NCI-H2227 (cell line): ENCODE results near the gene MEIS2.
A peak's percentile ranks its signal among the peaks of the same experiment; 100 is the strongest.

ENCODE experiments used
- DNase-seq: peaks from one replicate; lab custom pipeline; 2025; ENCODE audit not compliant: unreplicated experiment; lab: John Stamatoyannopoulos, UW

Gene MEIS2

GRCh38 chr15:36903922-36904556 is 196.3 kb downstream of the MEIS2 start:
- no peak for DNase-seq

DNA sequence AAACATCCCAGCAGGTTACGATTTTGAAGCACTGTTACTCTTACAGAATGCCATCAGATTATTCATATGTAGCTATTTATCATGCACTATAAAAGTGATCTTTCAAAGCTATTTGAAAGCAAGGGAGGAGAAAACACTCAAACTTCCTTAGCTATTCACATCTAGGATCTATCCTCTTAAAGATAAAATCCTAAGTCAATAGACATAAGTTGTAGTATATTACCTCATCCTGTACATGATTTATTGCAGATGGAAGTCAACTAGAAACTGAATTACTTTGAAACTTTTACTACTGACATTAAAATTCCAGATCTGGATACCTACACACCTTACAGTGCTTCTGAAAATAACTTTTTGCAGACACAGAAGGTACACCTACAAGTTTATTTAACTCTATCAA is 197.2 kb downstream of the MEIS2 start:
- DNase-seq: no peak

GRCh38 chr15:36901012-36901411 is 199.3 kb downstream of the MEIS2 start:
- no peak for DNase-seq

DNA sequence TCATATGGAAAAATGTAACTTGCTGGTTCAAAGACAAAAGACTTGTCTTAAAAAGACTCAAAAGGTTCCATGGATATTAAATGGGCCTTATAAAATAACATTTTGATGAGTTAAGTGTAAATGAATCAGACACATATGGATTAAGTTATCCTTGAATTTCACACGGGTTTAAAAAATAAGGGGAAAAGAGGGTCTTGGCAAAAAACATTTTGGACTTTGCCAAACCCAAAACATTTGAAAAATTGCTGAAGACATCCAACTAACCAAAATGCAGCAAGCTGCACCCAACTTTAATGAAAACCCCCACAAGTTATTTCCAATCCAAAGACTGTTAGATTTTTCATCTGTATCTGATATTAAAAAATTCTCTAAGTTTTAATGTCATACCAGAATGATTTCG is 200.7 kb downstream of the MEIS2 start:
- no peak for DNase-seq

DNA sequence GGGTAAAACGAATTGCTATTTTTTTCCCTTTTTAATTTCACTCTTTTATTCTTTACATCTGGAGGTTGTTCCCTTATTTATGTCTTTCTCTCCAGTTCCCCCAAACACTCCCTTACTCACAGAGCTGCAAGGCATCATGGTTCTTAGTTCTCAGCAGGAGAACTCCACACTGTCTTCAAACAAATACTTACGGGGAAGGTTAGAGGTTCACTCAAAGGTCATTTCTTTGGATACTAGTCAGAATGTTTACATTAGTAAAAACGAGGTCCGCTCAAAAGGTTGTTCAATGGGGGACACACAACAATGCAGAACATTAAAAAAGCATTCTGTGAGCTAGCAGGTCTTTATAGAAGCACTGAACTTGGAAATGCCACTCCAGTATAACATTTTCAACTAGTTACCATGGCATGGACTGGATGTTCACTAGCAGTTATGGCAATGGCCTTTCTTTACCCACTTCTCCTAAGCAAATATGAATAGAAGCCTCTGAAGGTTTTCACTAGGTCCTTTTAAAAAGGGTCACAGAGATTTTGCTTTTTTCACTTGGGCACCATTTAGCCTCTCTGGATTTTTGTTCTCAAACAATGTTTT is 201.7 kb downstream of the MEIS2 start:
- no peak for DNase-seq

GRCh38 chr15:36897834-36898233 is 202.5 kb downstream of the MEIS2 start:
- DNase-seq: no peak

GRCh38 chr15:36896949-36897348 is 203.4 kb downstream of the MEIS2 start:
- no peak for DNase-seq

GRCh38 chr15:36894075-36894474 is 206.3 kb downstream of the MEIS2 start:
- no peak for DNase-seq

- DNase-seq: no peak
These were observed 207.1 kb downstream of the MEIS2 start for GRCh38 chr15:36893276-36893675.

DNA sequence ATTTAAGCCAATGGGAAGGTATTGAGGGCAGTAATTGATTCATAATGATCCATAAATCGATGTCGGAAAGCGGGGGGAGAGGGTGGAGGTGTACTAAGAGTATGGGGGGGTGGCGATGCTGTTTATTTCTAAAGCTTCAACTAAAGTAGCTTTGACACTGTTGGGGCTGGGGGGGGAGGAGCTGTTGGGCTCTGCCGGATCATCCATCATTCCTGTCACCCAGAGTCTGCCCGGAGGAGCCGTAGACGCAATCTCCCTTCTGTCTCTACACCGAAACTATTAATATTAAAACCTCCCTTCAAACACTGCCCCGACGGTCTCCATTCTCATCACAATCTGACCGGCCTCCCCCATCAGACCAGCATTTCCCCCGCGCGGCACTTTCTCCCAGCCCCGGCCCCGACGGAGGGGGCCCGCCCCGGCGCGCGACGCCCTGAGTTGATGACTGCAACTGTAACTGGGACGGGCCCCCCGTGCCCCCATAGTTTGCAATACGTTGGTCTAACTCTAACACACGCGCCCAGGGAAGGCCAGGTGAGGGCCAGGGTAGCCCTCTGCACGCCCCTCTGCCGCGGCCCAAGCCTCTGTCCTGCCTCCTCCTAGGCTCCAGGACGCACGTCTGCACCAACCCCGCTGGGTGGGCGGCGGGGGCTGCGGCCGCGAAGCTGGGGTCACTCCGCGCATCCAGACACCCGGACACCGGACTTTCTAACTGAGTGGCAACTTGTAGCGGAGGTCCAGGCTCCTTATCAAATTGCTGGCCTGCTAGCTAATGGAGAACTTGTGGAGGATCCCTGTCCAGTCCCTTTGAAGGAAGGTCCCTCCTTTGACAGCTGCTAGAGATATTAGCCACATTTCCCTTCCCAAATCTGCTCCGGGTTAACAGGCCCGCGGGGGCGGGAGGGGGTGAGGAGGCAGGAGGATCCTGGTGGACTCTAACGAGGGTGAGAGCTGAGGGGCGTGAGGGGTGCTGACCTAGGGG is 212.0 kb downstream of the MEIS2 start:
- DNase-seq: peak; percentile 31

GRCh38 chr15:36887214-36887961 is 213.0 kb downstream of the MEIS2 start:
- DNase-seq: peak; percentile 31

- no peak for DNase-seq
These were observed 213.6 kb downstream of the MEIS2 start for GRCh38 chr15:36886701-36887100.

DNA sequence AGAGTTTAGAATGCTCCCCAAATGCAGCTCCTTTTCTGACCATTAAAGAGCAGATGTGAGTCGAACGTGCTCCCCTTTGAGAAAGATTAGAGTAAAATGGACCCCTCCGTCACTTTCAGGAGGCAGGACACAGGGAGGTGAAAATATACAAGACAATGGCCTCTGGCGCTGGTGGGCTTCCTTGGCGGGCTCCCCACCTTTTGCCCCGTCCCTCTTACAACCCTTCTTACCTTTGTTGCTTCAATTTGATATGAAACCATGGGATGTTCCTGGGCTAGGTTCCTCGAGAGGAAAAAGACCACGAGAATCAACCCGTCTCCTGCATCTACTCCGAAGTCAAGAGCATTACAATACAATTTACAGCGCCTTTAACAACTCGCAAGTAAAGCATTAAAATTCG is 214.2 kb downstream of the MEIS2 start:
- no peak for DNase-seq

DNA sequence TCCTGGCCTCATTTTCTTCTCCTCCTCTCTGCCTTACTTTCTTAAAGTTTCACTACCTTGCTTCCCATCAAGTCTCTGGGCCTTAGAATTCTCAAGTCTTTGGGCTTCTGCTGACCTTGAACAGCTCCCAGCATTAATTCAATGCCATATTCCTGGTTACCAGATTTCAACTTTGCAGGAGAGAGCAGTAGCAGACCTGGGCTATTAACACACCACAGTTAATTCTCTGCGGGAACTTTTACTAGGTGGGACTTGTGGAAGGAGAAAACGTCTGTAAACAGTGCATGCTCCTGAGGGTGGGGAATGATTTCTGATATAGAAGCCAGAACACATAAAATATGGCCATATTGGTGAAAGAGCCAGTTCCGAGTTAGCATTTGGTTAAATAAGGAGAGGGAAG is 214.6 kb downstream of the MEIS2 start:
- no peak for DNase-seq

DNA sequence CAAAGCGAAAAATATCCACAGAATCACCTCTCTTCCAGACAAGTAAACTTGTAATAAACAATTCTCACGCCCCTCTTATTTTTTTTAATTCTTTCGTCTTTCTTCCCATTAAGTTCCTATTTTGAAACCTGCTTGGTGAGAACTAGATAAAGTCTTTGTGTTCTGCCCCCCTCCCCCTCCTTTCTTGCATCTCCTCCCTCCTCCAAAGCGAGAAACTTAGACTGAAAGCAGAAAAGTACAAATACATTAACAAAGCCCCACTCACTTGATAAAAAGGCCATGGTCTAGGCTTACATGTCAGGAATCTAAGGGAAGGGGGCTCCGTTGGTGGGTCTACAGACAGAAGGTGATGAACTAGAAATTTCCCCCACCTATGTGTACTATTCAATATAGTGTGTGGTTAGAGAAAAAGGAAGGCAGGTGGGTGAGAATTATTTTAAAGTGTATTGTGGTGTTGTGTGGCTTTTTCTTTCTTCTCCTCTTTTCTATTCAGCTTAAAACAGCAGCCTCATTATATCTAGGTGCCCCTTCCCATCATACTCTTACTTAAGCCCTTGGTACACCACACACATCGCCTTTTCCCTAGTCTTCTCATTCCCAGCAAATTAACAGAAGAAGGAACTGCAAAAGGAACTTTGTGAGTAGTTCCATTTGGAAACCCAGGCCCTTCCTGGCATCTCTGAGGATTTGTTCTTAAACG is 215.3 kb downstream of the MEIS2 start:
- DNase-seq: no peak

- no peak for DNase-seq
These were observed 215.9 kb downstream of the MEIS2 start for GRCh38 chr15:36884518-36884875.

- DNase-seq: peak; percentile 62
These were observed 216.4 kb downstream of the MEIS2 start for GRCh38 chr15:36883713-36884517.

DNA sequence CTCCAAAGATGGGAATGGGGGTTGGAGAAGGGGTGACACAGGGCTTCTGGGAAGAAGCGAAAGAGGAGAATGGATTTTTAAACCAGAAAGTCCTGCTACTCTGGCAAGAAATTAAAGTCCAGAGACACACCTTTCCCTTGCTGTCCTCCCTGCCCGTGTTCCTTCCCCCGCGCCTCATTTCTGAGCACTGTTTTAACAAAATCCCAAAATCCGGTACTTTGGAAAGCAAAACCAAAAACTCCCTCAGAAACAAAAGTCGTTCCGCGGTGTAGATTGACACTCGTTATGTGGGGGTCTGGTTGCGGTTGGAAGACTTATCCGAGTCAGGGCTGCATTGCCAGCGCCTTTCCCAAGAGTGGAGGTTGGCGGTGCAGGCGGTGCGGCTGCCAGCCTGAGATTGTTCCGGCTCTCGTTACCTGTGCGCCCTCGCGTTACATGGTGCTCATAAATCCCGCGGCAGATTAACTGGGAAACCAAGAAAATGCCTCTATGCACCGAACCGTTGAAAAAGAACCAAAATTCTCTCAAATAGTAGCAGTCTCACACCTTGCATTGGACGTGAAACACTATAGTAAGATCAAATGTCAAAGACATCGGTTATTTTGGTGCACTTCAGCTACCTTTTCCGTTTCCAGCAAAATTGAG is 217.7 kb downstream of the MEIS2 start:
- no peak for DNase-seq

- no peak for DNase-seq
These were observed 218.3 kb downstream of the MEIS2 start for GRCh38 chr15:36882056-36882455.
